Stimulated activated effector memory CD8-positive, alpha-beta T cell treated with anti-CD3 and anti-CD28 coated beads, Interleukin-12 subunit alpha, Interleukin-12 subunit beta, amount 100 ng/mL, for 72 hours (primary cell): ENCODE measurements around the gene PALM3.

ENCODE experiments used
- ATAC-seq: fragments of 150-1000 bp; cut with Tn5 transposase; 2 replicates; pipeline ENCODE4 v1.10.0; 2021
- DNase-seq, 2 donors: peaks; one replicate each; pipeline ENCODE4 v3.0.0; 2021 to 2022; ENCODE audit warnings: low spot score in 2 of 2
- H3K27ac Mint-ChIP-seq: one replicate; pipeline ENCODE4 v1.8.0; 2022; ENCODE audit warnings: mild to moderate bottlenecking, mixed read lengths
- H3K36me3 Mint-ChIP-seq: one replicate; pipeline ENCODE4 v1.8.0; 2022; ENCODE audit warnings: mild to moderate bottlenecking, mixed read lengths
- H3K4me1 Mint-ChIP-seq: one replicate; pipeline ENCODE4 v1.8.0; 2022; ENCODE audit warnings: mixed read lengths
- H3K4me3 Mint-ChIP-seq: one replicate; pipeline ENCODE4 v1.8.0; 2022; ENCODE audit warnings: mild to moderate bottlenecking, mixed read lengths
- H3K9me3 Mint-ChIP-seq: one replicate; pipeline ENCODE4 v1.8.0; 2022; ENCODE audit warnings: mixed read lengths

The PALM3 gene, protein sequence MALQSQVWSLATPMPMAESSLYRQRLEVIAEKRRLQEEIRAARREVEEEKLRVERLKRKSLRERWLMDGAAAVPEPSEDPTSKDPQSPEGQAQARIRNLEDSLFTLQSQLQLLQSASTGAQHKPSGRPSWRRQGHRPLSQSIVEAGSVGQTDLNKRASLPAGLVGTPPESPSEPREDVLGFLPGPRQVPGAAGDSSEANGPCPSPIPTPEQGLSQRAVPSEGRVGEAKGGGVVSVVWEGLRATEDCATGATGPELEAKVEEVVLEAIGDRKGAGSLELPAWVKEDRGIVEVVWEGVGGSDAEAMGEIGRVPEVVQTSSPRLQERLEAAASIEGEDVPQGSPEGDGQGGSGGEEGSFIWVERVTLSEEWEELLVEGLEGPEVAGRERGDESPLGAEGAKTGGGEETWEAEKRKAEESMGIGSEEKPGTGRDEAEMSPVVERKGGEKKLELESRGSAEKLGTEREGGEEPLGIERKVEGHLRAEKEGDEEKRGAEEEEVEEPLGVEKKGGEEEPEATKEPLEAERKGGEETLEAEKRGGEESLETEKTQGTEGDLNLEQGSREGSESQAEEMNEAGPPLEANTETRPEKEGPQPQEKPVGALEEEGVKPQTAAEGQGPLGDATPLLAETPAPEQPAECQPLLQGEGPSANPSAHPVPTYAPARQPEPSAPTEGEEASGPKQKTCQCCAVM

DNA sequence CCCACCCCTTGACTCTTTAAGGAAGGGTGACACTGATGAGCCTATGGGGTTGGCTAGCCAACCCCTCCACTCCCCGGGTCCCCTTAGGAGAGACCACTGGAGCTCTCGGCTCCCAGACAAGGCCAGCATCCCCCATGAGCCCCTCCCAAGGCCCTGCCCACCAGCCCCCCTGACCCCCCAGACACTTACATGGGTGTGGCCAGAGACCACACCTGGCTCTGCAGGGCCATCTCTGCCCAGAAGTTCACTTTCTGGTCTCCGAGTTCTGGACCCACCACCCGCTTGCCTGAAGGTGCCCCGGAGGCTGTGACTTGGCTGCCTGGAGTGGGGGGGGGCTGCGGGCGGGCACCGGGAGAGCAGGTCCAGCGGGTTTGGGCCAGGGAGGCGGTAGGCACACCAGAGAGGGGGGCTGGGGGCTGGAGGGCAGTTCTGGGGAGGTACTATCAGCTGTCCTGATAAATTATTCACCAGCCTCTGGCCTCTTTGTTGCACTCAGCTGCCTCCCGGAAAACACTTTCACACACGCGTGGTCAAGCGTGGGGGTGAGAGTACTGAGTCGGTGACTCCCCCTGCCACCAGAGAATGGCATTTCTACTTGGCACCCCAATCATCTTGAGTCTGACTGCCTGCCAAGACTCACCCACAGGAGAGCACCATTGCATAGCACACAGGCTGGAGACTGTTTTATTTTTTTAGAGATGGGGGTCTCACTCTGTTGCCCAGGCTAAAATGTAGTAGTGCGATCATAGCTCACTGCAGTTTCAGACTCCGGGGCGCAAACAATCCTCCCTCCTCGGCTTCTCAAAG lies at the start of gene PALM3:
PALM3 (minus strand) TSS at position 326 of the 807 bp plus-strand sequence; CDS start at position 230, 96 bp downstream.
- no peaks in the 10 kb centered on the region for H3K9me3 Mint-ChIP-seq
- ATAC-seq: no peak
- H3K27ac Mint-ChIP-seq: no peak within 1 kb of the TSS
- H3K4me3 Mint-ChIP-seq: no peak within 1 kb of the TSS
- no peak for DNase-seq
- H3K4me1 Mint-ChIP-seq: peaks cover 23% of the 10 kb centered on the region
- no peaks in the 10 kb centered on the region for H3K36me3 Mint-ChIP-seq

DNA sequence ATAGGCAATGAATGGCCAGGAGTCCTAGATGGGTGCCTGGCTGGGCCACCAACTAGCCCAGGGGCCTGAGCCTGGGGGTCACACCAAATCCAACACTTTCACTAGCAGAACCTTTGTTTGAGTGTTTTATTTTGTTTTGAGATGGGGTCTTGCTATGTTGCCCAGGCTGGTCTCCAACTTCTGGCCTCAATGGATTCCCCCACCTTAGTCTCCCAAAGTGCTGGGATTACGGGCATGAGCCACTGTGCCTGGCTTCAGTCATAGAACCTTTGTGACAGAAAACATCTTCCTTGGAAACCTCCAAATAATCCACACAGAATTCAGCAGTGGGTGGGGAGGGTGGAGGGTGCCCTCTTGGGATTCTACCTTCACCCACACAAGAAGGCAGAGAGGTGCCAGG lies 49.6 kb upstream of the PALM3 start:
- H3K4me3 Mint-ChIP-seq: no peak overlapping the region

DNA sequence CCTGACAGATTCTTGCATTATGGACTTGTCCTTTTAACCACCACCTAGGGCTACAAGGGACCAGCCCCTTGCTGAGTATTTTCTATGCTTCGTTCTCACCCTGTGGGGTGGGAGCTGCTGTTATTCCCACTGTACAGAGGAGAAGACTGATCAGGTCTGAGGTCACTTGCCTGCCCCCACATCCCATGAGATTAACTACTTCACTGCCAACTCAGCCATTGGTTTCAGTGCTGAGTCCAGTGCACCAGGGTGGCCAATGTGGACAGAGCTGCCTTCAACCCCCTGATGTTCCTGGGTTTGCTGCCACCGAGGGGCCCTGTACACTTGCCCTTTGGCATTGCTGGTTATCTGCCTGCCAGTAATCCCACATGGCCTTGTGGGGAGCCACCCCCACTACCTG lies 48.8 kb upstream of the PALM3 start:
- no peaks in the 10 kb centered on the region for H3K9me3 Mint-ChIP-seq
- no peak for ATAC-seq
- H3K4me3 Mint-ChIP-seq: no peak overlapping the region
- H3K27ac Mint-ChIP-seq: peak overlapping the region; percentile 17
- H3K36me3 Mint-ChIP-seq: peaks cover 16% of the 10 kb centered on the region
- H3K4me1 Mint-ChIP-seq: peaks cover 10% of the 10 kb centered on the region
- DNase-seq: no peak

More for the DNA sequence above, 49.6 kb upstream of the PALM3 start:
- H3K36me3 Mint-ChIP-seq: peaks cover 9% of the 10 kb centered on the region
- ATAC-seq: no peak
- DNase-seq: no peak
- H3K27ac Mint-ChIP-seq: no peak overlapping the region
- H3K4me1 Mint-ChIP-seq: peaks cover 18% of the 10 kb centered on the region
- H3K9me3 Mint-ChIP-seq: no peaks in the 10 kb centered on the region

DNA sequence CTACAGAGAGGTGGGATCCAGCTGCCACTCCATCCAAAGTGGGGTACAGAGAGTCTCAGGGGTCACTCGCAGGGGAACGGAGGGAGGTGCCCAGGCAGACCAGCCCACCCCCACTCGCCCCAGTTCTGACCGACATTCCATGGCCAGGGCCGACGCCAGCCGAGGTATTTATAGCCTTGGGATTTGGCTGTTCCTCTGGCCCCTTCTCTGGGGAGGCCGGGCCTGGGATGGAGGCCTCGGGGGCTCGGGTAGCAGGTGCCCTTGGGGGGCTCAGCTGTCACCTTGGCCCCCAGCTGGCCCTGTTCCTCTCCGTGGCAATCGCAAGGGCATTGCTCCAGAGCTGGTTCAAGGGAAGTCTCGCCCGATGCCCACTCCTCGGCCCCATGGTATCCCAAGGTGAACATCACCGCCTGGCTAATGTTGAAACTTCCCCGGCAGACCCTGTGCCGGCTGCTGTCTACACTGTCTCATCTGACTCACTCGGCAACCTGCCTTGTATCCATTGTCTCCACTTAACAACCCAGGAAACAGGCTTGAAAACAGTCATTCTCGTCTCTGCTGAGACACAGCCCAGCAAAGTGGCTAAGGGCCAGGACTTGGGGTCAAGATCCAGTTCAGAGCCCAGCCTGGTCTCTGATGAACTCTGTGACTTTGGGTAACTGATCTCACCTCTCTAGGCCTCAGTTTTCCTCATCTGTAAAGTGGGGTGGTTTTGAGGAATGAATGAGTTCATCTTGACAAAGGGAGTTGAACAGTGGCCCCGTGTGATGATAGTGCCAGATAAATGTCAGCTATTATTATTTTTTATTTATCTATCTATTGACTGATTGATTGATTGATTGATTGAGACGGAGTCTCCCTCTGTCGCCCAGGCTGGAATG lies 45.9 kb upstream of the PALM3 start:
- H3K4me1 Mint-ChIP-seq: no peaks in the 10 kb centered on the region
- H3K36me3 Mint-ChIP-seq: peaks cover 44% of the 10 kb centered on the region
- no peak overlapping the region for H3K27ac Mint-ChIP-seq
- DNase-seq: no peak
- H3K4me3 Mint-ChIP-seq: no peak overlapping the region
- H3K9me3 Mint-ChIP-seq: no peaks in the 10 kb centered on the region
- ATAC-seq: no peak

DNA sequence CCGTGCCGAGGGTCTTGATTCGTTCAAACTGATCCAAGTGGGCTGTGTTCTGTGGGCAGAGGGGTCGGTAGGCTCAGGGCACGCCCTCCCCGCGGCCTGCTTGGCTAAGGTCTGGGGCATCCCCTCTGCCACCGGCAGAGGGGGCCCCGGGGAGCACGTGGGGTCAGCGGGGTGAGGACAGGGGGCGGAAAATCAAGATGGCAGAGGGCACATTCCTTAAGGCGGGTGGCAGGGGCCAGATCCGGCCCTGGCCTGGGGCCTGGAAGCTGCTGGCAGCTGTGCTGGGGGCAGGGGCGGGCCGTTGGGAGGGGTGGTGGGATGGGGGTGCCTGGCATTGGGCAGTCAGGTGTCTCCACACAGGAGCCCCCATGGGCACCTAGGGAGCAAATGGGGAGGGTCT lies 45.0 kb upstream of the PALM3 start:
- H3K4me1 Mint-ChIP-seq: no peaks in the 10 kb centered on the region
- DNase-seq (no peak), ATAC-seq (no peak)
- H3K4me3 Mint-ChIP-seq: no peak overlapping the region
- H3K27ac Mint-ChIP-seq: no peak overlapping the region
- peaks cover 50% of the 10 kb centered on the region for H3K36me3 Mint-ChIP-seq
- H3K9me3 Mint-ChIP-seq: no peaks in the 10 kb centered on the region

DNA sequence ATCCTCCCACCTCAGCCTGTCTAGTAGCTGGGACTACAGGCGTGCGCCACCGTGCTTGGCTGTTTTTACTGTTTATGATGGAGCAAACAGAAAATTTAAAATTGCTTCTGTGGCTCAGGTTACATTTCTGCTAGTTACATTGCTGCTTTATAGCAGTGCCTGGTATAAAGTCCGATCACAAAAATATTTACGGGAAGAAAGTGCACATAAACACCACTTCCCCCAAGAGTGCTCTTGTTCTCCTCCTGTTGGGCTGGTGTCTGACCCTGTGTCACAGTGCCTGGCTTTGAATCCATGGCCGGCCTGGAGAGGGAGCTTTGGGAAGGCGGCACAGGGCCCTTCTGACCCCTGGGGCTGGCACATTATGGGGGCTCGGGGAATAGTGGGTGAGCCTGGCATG lies 43.8 kb upstream of the PALM3 start:
- Mint-ChIP-seq H3K27ac (no peak overlapping the region), H3K9me3 (no peaks in the 10 kb centered on the region), H3K36me3 (peaks cover 50% of the 10 kb centered on the region), H3K4me1 (no peaks in the 10 kb centered on the region), H3K4me3 (no peak overlapping the region)
- ATAC-seq (no peak), DNase-seq (no peak)

DNA sequence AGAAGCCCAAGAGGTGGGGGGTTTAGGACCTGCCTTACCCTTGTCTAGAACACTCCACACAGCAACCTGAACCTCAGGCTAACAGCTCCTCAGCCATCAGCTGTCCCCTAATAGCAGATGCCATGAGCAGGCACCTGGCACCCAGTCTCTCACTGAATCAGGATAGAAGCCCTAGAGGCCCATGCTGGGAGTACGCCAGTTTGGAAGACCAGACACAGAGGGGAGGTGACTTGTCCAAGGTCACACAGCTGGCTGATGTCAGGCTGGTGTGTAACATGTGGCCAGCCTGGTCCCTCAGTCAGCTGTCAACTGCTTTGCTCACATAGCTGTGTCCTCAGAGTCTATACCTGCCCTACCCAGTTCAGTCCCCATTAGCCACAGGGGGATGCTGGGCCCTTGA lies 41.4 kb upstream of the PALM3 start:
- H3K4me1 Mint-ChIP-seq: no peaks in the 10 kb centered on the region
- no peak overlapping the region for H3K27ac Mint-ChIP-seq
- no peak overlapping the region for H3K4me3 Mint-ChIP-seq
- H3K36me3 Mint-ChIP-seq: peaks cover 67% of the 10 kb centered on the region
- H3K9me3 Mint-ChIP-seq: no peaks in the 10 kb centered on the region
- DNase-seq (no peak), ATAC-seq (no peak)

DNA sequence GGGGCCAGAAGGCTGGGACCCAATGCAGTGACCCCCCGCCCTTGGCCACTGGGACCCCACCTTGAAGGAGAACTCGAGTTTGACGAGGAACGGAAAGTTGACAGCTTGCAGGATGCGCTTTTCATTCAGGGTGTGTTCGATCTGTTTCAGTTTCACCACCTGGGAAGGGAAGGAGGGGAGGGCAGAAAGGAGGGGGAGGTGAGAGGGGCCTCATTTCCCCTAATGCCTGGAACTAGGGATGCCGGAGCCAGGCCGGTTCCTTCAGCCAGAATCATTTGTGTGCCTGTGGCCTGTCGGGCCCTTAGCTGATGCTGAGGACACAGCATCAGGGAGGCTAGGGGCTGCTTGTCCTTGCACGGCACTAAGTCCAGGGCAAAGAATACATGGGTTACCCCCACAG lies 40.9 kb upstream of the PALM3 start:
- no peak overlapping the region for H3K4me3 Mint-ChIP-seq
- no peaks in the 10 kb centered on the region for H3K4me1 Mint-ChIP-seq
- ATAC-seq (no peak), DNase-seq (no peak)
- H3K9me3 Mint-ChIP-seq: no peaks in the 10 kb centered on the region
- H3K36me3 Mint-ChIP-seq: peaks cover 69% of the 10 kb centered on the region
- no peak overlapping the region for H3K27ac Mint-ChIP-seq

DNA sequence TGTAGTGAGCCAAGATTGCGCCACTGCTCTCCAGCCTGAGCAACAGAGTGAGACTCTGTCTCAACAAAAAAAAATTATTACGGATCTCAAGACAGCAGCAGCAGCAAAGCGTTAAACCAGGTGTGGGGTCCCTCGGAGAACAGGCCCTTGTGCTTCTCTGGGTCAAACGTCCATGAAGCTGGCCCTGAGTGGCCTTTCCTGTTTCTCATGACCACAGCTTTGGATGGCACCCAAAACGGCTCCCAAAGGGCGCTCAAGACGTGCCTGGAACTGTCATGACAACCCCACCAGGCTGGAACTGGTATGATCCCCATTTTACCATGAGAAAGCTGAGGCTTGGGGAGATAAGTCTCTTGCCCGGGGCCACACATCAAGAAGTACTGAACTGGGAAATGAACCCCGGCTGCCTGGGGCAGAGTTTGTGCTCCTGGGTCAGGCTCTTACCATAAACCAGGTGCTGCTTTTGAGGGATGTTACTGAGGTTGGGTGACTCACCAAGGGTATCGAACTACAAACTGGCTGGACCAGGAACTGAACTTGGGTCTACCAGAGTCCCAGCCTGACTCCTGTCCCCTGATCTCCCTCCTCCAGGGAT lies 40.3 kb upstream of the PALM3 start:
- no peaks in the 10 kb centered on the region for H3K4me1 Mint-ChIP-seq

DNA sequence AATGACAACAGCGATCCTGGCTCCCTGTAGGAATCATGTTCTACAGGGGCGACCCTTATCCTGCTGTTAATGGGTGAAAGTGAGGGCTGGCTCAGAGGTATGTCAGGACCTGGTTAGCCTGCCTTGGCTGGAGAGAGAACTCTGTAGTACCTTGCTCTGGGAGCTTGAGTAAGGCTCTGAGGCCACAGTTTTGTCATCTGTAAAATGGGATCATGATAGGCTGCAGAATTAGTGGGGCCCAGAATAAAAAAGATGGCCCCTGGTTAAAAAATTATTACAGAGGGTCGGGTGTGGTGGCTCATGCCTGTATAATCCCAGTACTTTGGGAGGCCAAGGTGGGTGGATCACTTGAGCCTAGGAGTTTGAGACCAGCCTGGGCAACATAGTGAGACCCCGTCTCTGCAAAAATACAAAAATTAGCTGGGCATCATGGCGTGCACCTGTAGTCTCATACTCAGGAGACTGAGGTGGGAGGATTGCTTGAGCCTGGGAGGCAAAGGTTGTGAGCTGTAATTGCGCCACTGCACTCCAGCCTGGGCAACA lies 39.2 kb upstream of the PALM3 start:
- Mint-ChIP-seq H3K36me3 (peaks cover 76% of the 10 kb centered on the region), H3K27ac (no peak overlapping the region), H3K9me3 (no peaks in the 10 kb centered on the region), H3K4me1 (no peaks in the 10 kb centered on the region), H3K4me3 (no peak overlapping the region)
- DNase-seq (no peak), ATAC-seq (no peak)

More for the DNA sequence above, 40.3 kb upstream of the PALM3 start:
- no peak overlapping the region for H3K4me3 Mint-ChIP-seq
- H3K36me3 Mint-ChIP-seq: peaks cover 74% of the 10 kb centered on the region
- ATAC-seq (no peak), DNase-seq (no peak)
- no peaks in the 10 kb centered on the region for H3K9me3 Mint-ChIP-seq
- no peak overlapping the region for H3K27ac Mint-ChIP-seq

DNA sequence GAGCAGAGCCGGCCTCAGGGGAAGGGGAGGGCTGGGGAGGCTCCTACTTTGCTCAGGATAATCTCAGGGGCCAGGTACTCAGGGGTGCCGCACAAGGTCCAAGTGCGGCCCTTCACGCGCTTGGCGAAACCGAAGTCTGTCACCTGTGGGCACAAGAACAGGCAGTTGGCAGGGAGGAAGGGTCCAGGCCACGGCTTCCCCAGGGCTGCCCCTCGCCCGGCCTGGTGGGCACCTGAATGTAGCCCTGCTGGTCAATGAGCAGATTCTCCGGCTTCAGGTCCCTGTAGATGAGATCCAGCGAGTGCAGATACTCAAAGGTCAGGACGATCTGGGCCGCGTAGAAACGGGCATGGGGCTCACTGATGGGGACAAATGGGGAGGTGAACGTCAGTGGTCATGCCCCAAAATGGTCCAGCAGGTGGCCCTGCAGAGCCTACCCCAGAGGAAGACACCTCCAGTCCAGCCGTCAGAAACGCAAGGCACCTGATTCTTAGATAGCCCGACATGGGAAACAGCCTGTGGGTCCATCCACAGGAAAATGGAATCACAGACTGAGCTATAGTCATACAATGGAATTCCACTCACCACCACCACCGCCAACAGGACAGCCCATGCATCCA lies 35.8 kb upstream of the PALM3 start:
- Mint-ChIP-seq H3K27ac (no peak overlapping the region), H3K36me3 (peaks cover 42% of the 10 kb centered on the region), H3K4me3 (no peak overlapping the region), H3K4me1 (peaks cover 7% of the 10 kb centered on the region), H3K9me3 (peaks cover 3% of the 10 kb centered on the region)
- ATAC-seq (no peak), DNase-seq (no peak)

DNA sequence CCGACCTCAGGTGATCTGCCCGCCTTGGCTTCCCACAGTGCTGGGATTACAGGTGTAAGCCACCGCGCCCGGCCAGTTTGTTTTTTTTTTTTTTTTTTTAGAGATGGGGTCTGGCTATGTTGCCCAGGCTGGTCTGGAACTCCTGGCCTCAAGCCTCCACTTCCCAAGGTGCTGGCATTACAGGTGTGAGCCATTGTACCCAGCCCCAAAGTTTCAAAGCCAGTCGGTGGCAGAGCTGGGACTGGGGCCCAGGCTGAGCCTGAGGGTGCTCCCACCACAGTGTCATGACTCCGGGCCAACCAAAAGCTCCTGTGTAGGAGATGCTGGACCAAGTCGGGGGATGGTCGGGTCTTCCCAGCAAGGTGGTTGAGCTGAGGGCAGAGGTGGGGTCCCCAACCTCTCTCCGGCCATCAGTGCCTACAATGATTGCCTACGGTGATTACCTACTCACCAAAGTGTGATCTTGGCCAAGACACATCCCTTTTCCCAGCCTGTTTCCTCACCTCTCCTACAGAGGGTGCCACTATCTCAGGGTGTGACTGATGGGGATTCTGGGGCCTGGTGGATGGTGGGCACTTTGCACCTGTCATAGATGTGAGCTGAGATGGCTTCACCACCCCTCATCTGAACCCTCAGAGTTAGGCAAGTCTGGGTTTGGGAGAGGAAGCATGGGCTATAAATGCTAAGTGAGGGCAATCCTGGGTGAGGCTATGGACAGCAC lies 34.6 kb upstream of the PALM3 start:
- DNase-seq (no peak), ATAC-seq (no peak)
- peaks cover 48% of the 10 kb centered on the region for H3K36me3 Mint-ChIP-seq
- no peak overlapping the region for H3K4me3 Mint-ChIP-seq
- peak overlapping the region; percentile 32 for H3K27ac Mint-ChIP-seq
- peaks cover 16% of the 10 kb centered on the region for H3K4me1 Mint-ChIP-seq
- H3K9me3 Mint-ChIP-seq: peaks cover 3% of the 10 kb centered on the region

DNA sequence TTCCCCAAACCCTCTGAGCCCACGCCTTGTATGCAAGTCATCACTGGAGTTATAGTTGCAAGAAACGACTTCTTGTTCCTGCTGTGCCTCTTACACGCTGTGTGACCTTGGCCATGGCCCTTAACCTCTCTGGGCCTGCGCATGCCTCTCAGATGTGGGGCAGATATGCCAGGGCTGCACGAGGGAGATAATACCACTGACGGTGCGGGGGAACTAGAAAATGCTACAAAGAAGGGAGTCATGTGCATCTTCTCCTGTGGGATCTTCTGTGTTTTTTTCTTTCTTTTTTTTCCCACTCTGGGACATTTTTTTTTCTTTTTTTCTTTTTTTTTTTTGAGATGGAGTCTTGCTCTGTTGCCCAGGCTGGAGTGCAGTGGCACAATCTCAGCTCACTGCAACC lies 33.0 kb upstream of the PALM3 start:
- H3K4me3 Mint-ChIP-seq: no peak overlapping the region
- peaks cover 19% of the 10 kb centered on the region for H3K4me1 Mint-ChIP-seq
- no peak overlapping the region for H3K27ac Mint-ChIP-seq
- H3K36me3 Mint-ChIP-seq: peaks cover 44% of the 10 kb centered on the region
- no peak for DNase-seq
- peaks cover 3% of the 10 kb centered on the region for H3K9me3 Mint-ChIP-seq
- no peak for ATAC-seq
